Liver (tissue), 9 donors: ENCODE results near the gene OGDHL. TPM values are rescaled to one million over a fixed set of nuclear protein-coding genes. Genes with fewer than 3 reads are reported as not detected.

ENCODE experiments used
- DNase-seq: peaks from one replicate; pipeline ENCODE4 v3.0.0-alpha.2; 2017; ENCODE audit warnings: low spot score
- H3K27ac ChIP-seq, 2 donors: one replicate each; pipeline ENCODE4 v1.7.0; 2013; ENCODE audit warnings: inconsistent platforms in 2 of 2, low read length in 2 of 2, control low read depth in 1 of 2, low read depth in 1 of 2, mild to moderate bottlenecking in 1 of 2
- H3K27me3 ChIP-seq, 4 donors: one replicate each; pipeline versions ENCODE4 v1.6.1 to v1.7.0; 2013; ENCODE audit warnings: low read length in 3 of 4, inconsistent platforms in 1 of 4, mild to moderate bottlenecking in 1 of 4, moderate library complexity in 1 of 4; ENCODE audit not compliant: control insufficient read depth in 4 of 4, insufficient read depth in 4 of 4
- H3K36me3 ChIP-seq, 4 donors: one replicate each; pipeline versions ENCODE4 v1.6.1 to v1.7.0; 2013; ENCODE audit warnings: low read length in 3 of 4, mild to moderate bottlenecking in 3 of 4, low read depth in 1 of 4, moderate library complexity in 1 of 4; ENCODE audit not compliant: control insufficient read depth in 4 of 4, insufficient read depth in 3 of 4
- H3K4me1 ChIP-seq, 4 donors: one replicate each; pipeline versions ENCODE4 v1.6.1 to v1.7.0; 2013; ENCODE audit warnings: low read length in 3 of 4, mild to moderate bottlenecking in 3 of 4, moderate library complexity in 1 of 4; ENCODE audit not compliant: control insufficient read depth in 4 of 4, insufficient read depth in 4 of 4
- H3K4me3 ChIP-seq, 3 donors: one replicate each; pipeline versions ENCODE4 v1.6.1 to v1.7.0; 2013; ENCODE audit warnings: low read length in 3 of 3, control low read depth in 1 of 3, low read depth in 1 of 3, mild to moderate bottlenecking in 1 of 3
- H3K9ac ChIP-seq, 2 donors: one replicate each; pipeline ENCODE4 v1.7.0; 2013; ENCODE audit warnings: low read length in 2 of 2, mild to moderate bottlenecking in 2 of 2, moderate library complexity in 2 of 2, control low read depth in 1 of 2, low read depth in 1 of 2
- H3K9me3 ChIP-seq, 4 donors: one replicate each; pipeline versions ENCODE4 v1.6.1 to v1.7.0; 2013; ENCODE audit warnings: low read length in 3 of 4; ENCODE audit not compliant: control insufficient read depth in 4 of 4
- CTCF ChIP-seq: fragments of 150-350 bp; IDR thresholded peaks from 2 replicates; pipeline ENCODE4 v1.5.1; 2017; ENCODE audit warnings: improper control_type of control experiment, low read depth, low read length; ENCODE audit not compliant: missing input control
- EGR1 ChIP-seq, 2 donors: IDR thresholded peaks; 2 replicates each; pipeline ENCODE4 v1.6.1; 2016 to 2018; ENCODE audit warnings: antibody characterized with exemption in 2 of 2, low read depth in 2 of 2
- FOXA1 ChIP-seq: IDR thresholded peaks from 2 replicates; pipeline ENCODE4 v1.6.1; 2016; ENCODE audit warnings: antibody characterized with exemption
- FOXA2 ChIP-seq: IDR thresholded peaks from 2 replicates; pipeline ENCODE4 v1.6.1; 2016; ENCODE audit warnings: antibody characterized with exemption
- GABPA ChIP-seq, 2 donors: IDR thresholded peaks in 1 of 2; conservative IDR thresholded peaks in 1 of 2; 2 replicates each; pipeline ENCODE4 v1.6.1; 2016; ENCODE audit warnings: antibody characterized with exemption in 2 of 2, mild to moderate bottlenecking in 1 of 2, moderate library complexity in 1 of 2
- HNF4A ChIP-seq, 2 donors: conservative IDR thresholded peaks; 2 replicates each; pipeline ENCODE4 v1.6.1; 2016; ENCODE audit warnings: antibody characterized with exemption in 2 of 2, mild to moderate bottlenecking in 2 of 2
- HNF4G ChIP-seq: IDR thresholded peaks from 2 replicates; pipeline ENCODE4 v1.6.1; 2016; ENCODE audit warnings: antibody characterized with exemption
- JUND ChIP-seq, 2 donors: IDR thresholded peaks; 2 replicates each; pipeline ENCODE4 v1.6.1; 2016; ENCODE audit warnings: antibody characterized with exemption in 2 of 2
- MAX ChIP-seq: IDR thresholded peaks from 2 replicates; pipeline ENCODE4 v1.6.1; 2016; ENCODE audit warnings: antibody characterized with exemption
- NR2F2 ChIP-seq: IDR thresholded peaks from 2 replicates; pipeline ENCODE4 v1.6.1; 2016; ENCODE audit warnings: antibody characterized with exemption
- RAD21 ChIP-seq, 2 donors: IDR thresholded peaks; 2 replicates each; pipeline ENCODE4 v1.6.1; 2016; ENCODE audit warnings: antibody characterized with exemption in 2 of 2, mild to moderate bottlenecking in 2 of 2
- RXRA ChIP-seq, 2 donors: IDR thresholded peaks; 2 replicates each; pipeline ENCODE4 v1.6.1; 2017 to 2018; ENCODE audit warnings: antibody characterized with exemption in 2 of 2, mild to moderate bottlenecking in 1 of 2
- SP1 ChIP-seq: IDR thresholded peaks from 2 replicates; pipeline ENCODE4 v1.6.1; 2018; ENCODE audit warnings: antibody characterized with exemption, mild to moderate bottlenecking
- TAF1 ChIP-seq: conservative IDR thresholded peaks from 2 replicates; pipeline ENCODE4 v1.6.1; 2016; ENCODE audit warnings: antibody characterized with exemption, mild to moderate bottlenecking
- YY1 ChIP-seq: IDR thresholded peaks from 2 replicates; pipeline ENCODE4 v1.6.1; 2016; ENCODE audit warnings: antibody characterized with exemption, mild to moderate bottlenecking
- WGBS: extraction: QIAGEN DNeasy Blood & Tissue Kit; methylation state at CpG from one replicate; pipeline ENCODE4 v1.1.7; 2013; 5-methylcytosine and 5-hydroxymethylcytosine counted together
- polyA plus RNA-seq, 2 donors: library from polyadenylated mRNA; stranded (reverse) in 1 of 2; unstranded in 1 of 2; fragments of 200-250 nt in 1 of 2; fragments of >200 nt in 1 of 2; fragmentation: Nextera tagmentation in 1 of 2; extraction: Ambion mirVana in 1 of 2; gene quantifications; one replicate each; pipeline versions ENCODE4 v1.2.1 to v1.2.3, GENCODE V29; 2013 to 2015
- total RNA-seq, 2 donors: library from RNA; depleted of rRNA; stranded (reverse); fragments of >200 nt; gene quantifications; one replicate each; pipeline ENCODE4 v1.2.3, GENCODE V29; 2014
- TF ChIP-seq, protein P1 (sequence below): IDR thresholded peaks from 2 replicates; pipeline ENCODE4 v1.6.1; 2016; ENCODE audit warnings: antibody characterized with exemption
- TF ChIP-seq, protein P2 (sequence below): IDR thresholded peaks from 2 replicates; pipeline ENCODE4 v1.6.1; 2016; ENCODE audit warnings: antibody characterized with exemption, mild to moderate bottlenecking
- TF ChIP-seq, protein P3 (sequence below): IDR thresholded peaks from 2 replicates; pipeline ENCODE4 v1.6.1; 2016; ENCODE audit warnings: antibody characterized with exemption
- donor health status: healthy.
- donor health status: healthy.
- donor health status: healthy.
- donor health status: healthy.
- donor health status: healthy.

The OGDHL gene
- total and polyA plus RNA-seq, 4 donors: 5.2 to 67.9 (median 49.7) TPM

DNA sequence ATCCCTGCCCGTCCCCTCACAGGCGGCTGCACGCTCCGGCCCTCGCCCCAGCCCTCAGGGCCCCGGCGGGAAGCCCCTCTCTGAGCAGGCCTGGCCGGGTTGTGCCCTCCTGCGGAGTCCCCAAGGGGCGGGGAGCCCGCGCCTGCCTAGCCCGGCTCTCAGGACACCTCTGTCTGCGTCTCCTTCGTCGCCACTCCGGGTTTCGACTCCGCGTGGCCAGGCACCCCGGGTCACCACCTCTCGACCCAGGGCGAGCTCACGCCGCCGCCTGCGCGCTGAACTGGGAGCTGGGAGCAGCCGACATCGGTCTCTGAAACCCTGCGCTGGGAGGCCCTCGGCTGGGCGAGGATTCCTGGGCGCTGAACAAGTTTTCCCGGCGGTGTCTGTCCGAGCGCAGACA, 6.2 kb upstream of the OGDHL start:
- WGBS: 10% methylated on average over 38 of the region's 38 CpGs
- no peak for DNase-seq

More for the DNA sequence above, 6.2 kb upstream of the OGDHL start:
- Histone ChIP-seq H3K27me3 (peaks cover 0 to 12% (median 2%) of the 10 kb centered on the region in 4 donors), H3K36me3 (no peaks in the 10 kb centered on the region), H3K4me1 (no peaks in the 10 kb centered on the region), H3K27ac (no peak overlapping the region), H3K9me3 (peaks cover 0 to 2% (median 0%) of the 10 kb centered on the region in 4 donors), H3K9ac (no peak overlapping the region), H3K4me3 (no peak overlapping the region)
- TF ChIP-seq, protein P1, sequence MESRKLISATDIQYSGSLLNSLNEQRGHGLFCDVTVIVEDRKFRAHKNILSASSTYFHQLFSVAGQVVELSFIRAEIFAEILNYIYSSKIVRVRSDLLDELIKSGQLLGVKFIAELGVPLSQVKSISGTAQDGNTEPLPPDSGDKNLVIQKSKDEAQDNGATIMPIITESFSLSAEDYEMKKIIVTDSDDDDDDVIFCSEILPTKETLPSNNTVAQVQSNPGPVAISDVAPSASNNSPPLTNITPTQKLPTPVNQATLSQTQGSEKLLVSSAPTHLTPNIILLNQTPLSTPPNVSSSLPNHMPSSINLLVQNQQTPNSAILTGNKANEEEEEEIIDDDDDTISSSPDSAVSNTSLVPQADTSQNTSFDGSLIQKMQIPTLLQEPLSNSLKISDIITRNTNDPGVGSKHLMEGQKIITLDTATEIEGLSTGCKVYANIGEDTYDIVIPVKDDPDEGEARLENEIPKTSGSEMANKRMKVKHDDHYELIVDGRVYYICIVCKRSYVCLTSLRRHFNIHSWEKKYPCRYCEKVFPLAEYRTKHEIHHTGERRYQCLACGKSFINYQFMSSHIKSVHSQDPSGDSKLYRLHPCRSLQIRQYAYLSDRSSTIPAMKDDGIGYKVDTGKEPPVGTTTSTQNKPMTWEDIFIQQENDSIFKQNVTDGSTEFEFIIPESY: no peak
- no peak for TF ChIP-seq GABPA (IDR thresholded peaks at IDR 0.05 in 1 of 2, conservative IDR thresholded peaks at IDR 0.05 in 1 of 2)
- TF ChIP-seq HNF4A (conservative IDR thresholded peaks at IDR 0.05): no peak
- no peak for TF ChIP-seq NR2F2
- no peak for TF ChIP-seq HNF4G
- no peak for TF ChIP-seq TAF1
- no peak for TF ChIP-seq FOXA1
- no peak for TF ChIP-seq RAD21 (IDR thresholded peaks at IDR 0.05)
- TF ChIP-seq EGR1 (IDR thresholded peaks at IDR 0.05; ENCODE audit: low read depth in 2 of 2): no peak
- TF ChIP-seq FOXA2: no peak
- TF ChIP-seq, protein P2, sequence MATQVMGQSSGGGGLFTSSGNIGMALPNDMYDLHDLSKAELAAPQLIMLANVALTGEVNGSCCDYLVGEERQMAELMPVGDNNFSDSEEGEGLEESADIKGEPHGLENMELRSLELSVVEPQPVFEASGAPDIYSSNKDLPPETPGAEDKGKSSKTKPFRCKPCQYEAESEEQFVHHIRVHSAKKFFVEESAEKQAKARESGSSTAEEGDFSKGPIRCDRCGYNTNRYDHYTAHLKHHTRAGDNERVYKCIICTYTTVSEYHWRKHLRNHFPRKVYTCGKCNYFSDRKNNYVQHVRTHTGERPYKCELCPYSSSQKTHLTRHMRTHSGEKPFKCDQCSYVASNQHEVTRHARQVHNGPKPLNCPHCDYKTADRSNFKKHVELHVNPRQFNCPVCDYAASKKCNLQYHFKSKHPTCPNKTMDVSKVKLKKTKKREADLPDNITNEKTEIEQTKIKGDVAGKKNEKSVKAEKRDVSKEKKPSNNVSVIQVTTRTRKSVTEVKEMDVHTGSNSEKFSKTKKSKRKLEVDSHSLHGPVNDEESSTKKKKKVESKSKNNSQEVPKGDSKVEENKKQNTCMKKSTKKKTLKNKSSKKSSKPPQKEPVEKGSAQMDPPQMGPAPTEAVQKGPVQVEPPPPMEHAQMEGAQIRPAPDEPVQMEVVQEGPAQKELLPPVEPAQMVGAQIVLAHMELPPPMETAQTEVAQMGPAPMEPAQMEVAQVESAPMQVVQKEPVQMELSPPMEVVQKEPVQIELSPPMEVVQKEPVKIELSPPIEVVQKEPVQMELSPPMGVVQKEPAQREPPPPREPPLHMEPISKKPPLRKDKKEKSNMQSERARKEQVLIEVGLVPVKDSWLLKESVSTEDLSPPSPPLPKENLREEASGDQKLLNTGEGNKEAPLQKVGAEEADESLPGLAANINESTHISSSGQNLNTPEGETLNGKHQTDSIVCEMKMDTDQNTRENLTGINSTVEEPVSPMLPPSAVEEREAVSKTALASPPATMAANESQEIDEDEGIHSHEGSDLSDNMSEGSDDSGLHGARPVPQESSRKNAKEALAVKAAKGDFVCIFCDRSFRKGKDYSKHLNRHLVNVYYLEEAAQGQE: no peak
- TF ChIP-seq RXRA (IDR thresholded peaks at IDR 0.05): no peak
- TF ChIP-seq, protein P3, sequence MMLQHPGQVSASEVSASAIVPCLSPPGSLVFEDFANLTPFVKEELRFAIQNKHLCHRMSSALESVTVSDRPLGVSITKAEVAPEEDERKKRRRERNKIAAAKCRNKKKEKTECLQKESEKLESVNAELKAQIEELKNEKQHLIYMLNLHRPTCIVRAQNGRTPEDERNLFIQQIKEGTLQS: no peak
- TF ChIP-seq MAX: no peak
- TF ChIP-seq CTCF: no peak
- no peak for TF ChIP-seq JUND (IDR thresholded peaks at IDR 0.05)
- no peak for TF ChIP-seq SP1
- no peak for TF ChIP-seq YY1
